Hepatocyte (in vitro differentiated cells): ENCODE data around the gene SERPINA4.

ENCODE experiments used
- EZH2 ChIP-seq: fragments of 200-600 bp; sonication (generic); IDR thresholded peaks from 2 replicates; pipeline ENCODE4 v1.6.1; 2016; ENCODE audit warnings: antibody characterized with exemption, mild to moderate bottlenecking, borderline replicate concordance
- TF ChIP-seq, protein P1 (sequence below): fragments of 200-600 bp; sonication (generic); IDR thresholded peaks from 2 replicates; pipeline ENCODE4 v1.5.1; 2016; ENCODE audit warnings: antibody characterized with exemption, mild to moderate bottlenecking; ENCODE audit not compliant: poor library complexity

DNA sequence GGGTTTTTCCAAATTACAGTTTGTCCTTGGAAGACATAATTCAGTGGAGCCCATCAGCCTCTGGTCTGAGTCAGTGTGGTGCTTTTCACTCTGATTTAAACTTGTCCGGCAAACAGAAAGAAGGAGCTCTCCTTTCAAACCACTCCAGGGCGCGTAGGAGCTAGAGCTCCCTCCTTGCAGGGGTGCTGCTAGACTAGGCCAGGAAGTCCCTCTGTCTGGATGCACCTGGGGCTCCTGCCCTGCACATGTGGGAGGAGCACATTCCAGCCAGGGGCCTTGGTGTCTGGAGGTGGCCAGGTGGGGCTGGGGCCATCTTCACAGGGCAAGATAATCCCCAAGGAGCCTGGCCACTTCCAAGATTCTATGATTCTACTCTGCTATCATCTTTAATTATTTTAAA, 54.0 kb downstream of the SERPINA4 start:
- TF ChIP-seq, protein P1, sequence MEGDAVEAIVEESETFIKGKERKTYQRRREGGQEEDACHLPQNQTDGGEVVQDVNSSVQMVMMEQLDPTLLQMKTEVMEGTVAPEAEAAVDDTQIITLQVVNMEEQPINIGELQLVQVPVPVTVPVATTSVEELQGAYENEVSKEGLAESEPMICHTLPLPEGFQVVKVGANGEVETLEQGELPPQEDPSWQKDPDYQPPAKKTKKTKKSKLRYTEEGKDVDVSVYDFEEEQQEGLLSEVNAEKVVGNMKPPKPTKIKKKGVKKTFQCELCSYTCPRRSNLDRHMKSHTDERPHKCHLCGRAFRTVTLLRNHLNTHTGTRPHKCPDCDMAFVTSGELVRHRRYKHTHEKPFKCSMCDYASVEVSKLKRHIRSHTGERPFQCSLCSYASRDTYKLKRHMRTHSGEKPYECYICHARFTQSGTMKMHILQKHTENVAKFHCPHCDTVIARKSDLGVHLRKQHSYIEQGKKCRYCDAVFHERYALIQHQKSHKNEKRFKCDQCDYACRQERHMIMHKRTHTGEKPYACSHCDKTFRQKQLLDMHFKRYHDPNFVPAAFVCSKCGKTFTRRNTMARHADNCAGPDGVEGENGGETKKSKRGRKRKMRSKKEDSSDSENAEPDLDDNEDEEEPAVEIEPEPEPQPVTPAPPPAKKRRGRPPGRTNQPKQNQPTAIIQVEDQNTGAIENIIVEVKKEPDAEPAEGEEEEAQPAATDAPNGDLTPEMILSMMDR, result no peak
- no peak for TF ChIP-seq EZH2
